Esophagus squamous epithelium (tissue), 5 donors: ENCODE results near the gene CRYBA2. TPM values are rescaled to one million over a fixed set of nuclear protein-coding genes. Genes with fewer than 3 reads are reported as not detected.

ENCODE experiments used
- DNase-seq: peaks from one replicate; lab custom pipeline; 2025; lab: John Stamatoyannopoulos, UW
- H3K27ac ChIP-seq, 4 donors: fragments of 200-600 bp; sonication (generic); one replicate each; pipeline ENCODE4 v1.5.1; 2016 to 2019; ENCODE audit warnings: mild to moderate bottlenecking in 1 of 4
- H3K27me3 ChIP-seq, 4 donors: fragments of 200-600 bp; sonication (generic); 1 replicate in 3 of 4; 2 replicates in 1 of 4; pipeline versions ENCODE4 v1.5.1 to v1.6.0; 2017 to 2021; ENCODE audit warnings: antibody characterized with exemption in 1 of 4
- H3K36me3 ChIP-seq, 3 donors: fragments of 200-600 bp; sonication (generic); one replicate each; pipeline ENCODE4 v1.5.1; 2016 to 2019
- H3K4me1 ChIP-seq, 3 donors: fragments of 200-600 bp; sonication (generic); one replicate each; pipeline ENCODE4 v1.5.1; 2017 to 2019
- H3K4me3 ChIP-seq, 4 donors: fragments of 200-600 bp; sonication (generic); 1 replicate in 3 of 4; 2 replicates in 1 of 4; pipeline ENCODE4 v1.5.1; 2016 to 2019; ENCODE audit warnings: mild to moderate bottlenecking in 2 of 4, moderate library complexity in 1 of 4
- H3K9me3 ChIP-seq, 3 donors: fragments of 200-600 bp; sonication (generic); one replicate each; pipeline ENCODE4 v1.5.1; 2016 to 2019
- CTCF ChIP-seq, 6 experiments: fragments of 450-650 bp in 4 of 6; fragments of 200-600 bp in 2 of 6; sonication (generic) in 2 of 6; IDR thresholded peaks; one replicate each; pipeline ENCODE4 v1.5.1; 2016 to 2019; ENCODE audit warnings: antibody characterized with exemption in 6 of 6, mild to moderate bottlenecking in 4 of 6, moderate library complexity in 4 of 6
- POLR2A ChIP-seq, 4 donors: fragments of 450-650 bp; IDR thresholded peaks; one replicate each; pipeline ENCODE4 v1.6.1; 2017; ENCODE audit warnings: antibody characterized with exemption in 4 of 4, mild to moderate bottlenecking in 4 of 4, moderate library complexity in 3 of 4
- WGBS, 2 donors: methylation state at CpG; one replicate each; pipeline ENCODE4 v1.1.5; 2018; 5-methylcytosine and 5-hydroxymethylcytosine counted together
- intact Hi-C: fragments of 100-400 bp; cut with DNase I; formaldehyde crosslinking; loops from one replicate; pipeline ENCODE4 v1.15.0; 2022
- total RNA-seq, 4 donors: library from RNA; depleted of rRNA; stranded (reverse); fragments of >200 nt; gene quantifications; one replicate each; pipeline ENCODE4 v1.1.0, GENCODE V29; 2016
- donor health status: DM: yes; HTN: yes; CAD: no.

Gene CRYBA2
- total RNA-seq, 4 donors from 2014 or later, result not detected

GRCh38 chr2:218986148-218986761 is 7.0 kb downstream of the CRYBA2 start:
- DNase-seq, result no peak
- TF ChIP-seq CTCF (IDR thresholded peaks at IDR 0.05), result no peak
- TF ChIP-seq POLR2A (IDR thresholded peaks at IDR 0.05), result no peak
- H3K27me3 ChIP-seq, result peaks cover 31 to 100% (median 69%) of the 10 kb centered on the region in 4 donors
- no peak overlapping the region for H3K4me3 ChIP-seq
- no peaks in the 10 kb centered on the region for H3K36me3 ChIP-seq
- 42 to 60% methylated on average over 1 to 2 of the region's 4 CpGs for WGBS, 2 donors
- no peaks in the 10 kb centered on the region for H3K9me3 ChIP-seq
- intact Hi-C loops, result no loop called here
- peaks cover 20 to 38% (median 22%) of the 10 kb centered on the region in 3 donors for H3K4me1 ChIP-seq
- no peak overlapping the region for H3K27ac ChIP-seq

- Histone ChIP-seq H3K4me1 (peaks cover 26 to 46% (median 29%) of the 10 kb centered on the region in 3 donors), H3K36me3 (no peaks in the 10 kb centered on the region), H3K27ac (no peak overlapping the region), H3K9me3 (no peaks in the 10 kb centered on the region), H3K27me3 (peaks cover 32 to 100% (median 69%) of the 10 kb centered on the region in 4 donors), H3K4me3 (peak overlapping the region in 1 of 4 donors; percentile 36)
- WGBS, 2 donors, result 16 to 17% methylated on average over 24 to 27 of the region's 49 CpGs
- intact Hi-C loops, result no loop called here
- no peak for DNase-seq
- no peak for TF ChIP-seq CTCF (IDR thresholded peaks at IDR 0.05)
- TF ChIP-seq POLR2A (IDR thresholded peaks at IDR 0.05), result no peak
Observed at GRCh38 chr2:218985325-218986091, 7.7 kb downstream of the CRYBA2 start.

GRCh38 chr2:218985021-218985324 is 8.2 kb downstream of the CRYBA2 start, which contains the start of gene FEV:
FEV (minus strand) TSS chr2:218985184; CDS start chr2:218985075, 109 bp downstream.
- no peak for DNase-seq

GRCh38 chr2:218984239-218985020 is 8.8 kb downstream of the CRYBA2 start:
- peaks cover 32 to 100% (median 66%) of the 10 kb centered on the region in 4 donors for H3K27me3 ChIP-seq
- intact Hi-C loops, result no loop called here

More at GRCh38 chr2:218985021-218985324, 8.2 kb downstream of the CRYBA2 start, which contains the start of gene FEV:
- intact Hi-C loops, result no loop called here
- no peak within 1 kb of the TSS for H3K27ac ChIP-seq
- no peaks in the 10 kb centered on the region for H3K36me3 ChIP-seq
- peaks cover 26 to 51% (median 32%) of the 10 kb centered on the region in 3 donors for H3K4me1 ChIP-seq
- H3K27me3 ChIP-seq, result peaks cover 32 to 100% (median 66%) of the 10 kb centered on the region in 4 donors
- H3K4me3 ChIP-seq, result peak within 1 kb of the TSS in 2 of 4 donors; percentile 16 to 36
- H3K9me3 ChIP-seq, result no peaks in the 10 kb centered on the region
- WGBS, 2 donors, result 0% methylated on average over 2 of the region's 32 CpGs; no CpG with 5 or more reads in 1 of the 2 donors
- TF ChIP-seq POLR2A (IDR thresholded peaks at IDR 0.05) (no peak), CTCF (IDR thresholded peaks at IDR 0.05) (no peak)

More at GRCh38 chr2:218984239-218985020, 8.8 kb downstream of the CRYBA2 start:
- H3K4me1 ChIP-seq, result peaks cover 29 to 57% (median 35%) of the 10 kb centered on the region in 3 donors
- no peak overlapping the region for H3K27ac ChIP-seq
- DNase-seq, result no peak
- TF ChIP-seq CTCF (IDR thresholded peaks at IDR 0.05) (no peak), POLR2A (IDR thresholded peaks at IDR 0.05) (no peak)
- H3K36me3 ChIP-seq, result no peaks in the 10 kb centered on the region
- WGBS, 2 donors, result 0 to 1% methylated on average over 22 to 35 of the region's 50 CpGs
- peak overlapping the region in 2 of 4 donors; percentile 16 to 36 for H3K4me3 ChIP-seq
- no peaks in the 10 kb centered on the region for H3K9me3 ChIP-seq
